Prostate gland (tissue), 2 donors: ENCODE data around the gene PKM. TPM values are rescaled to one million over a fixed set of nuclear protein-coding genes. Genes with fewer than 3 reads are reported as not detected.

ENCODE experiments used
- DNase-seq: peaks from one replicate; pipeline ENCODE4 v3.0.0-alpha.2; 2019; ENCODE audit warnings: low spot score
- H3K27ac ChIP-seq, 2 donors: fragments of 200-600 bp; sonication (generic); 2 replicates each; pipeline ENCODE4 v1.5.1; 2017 to 2019
- H3K27me3 ChIP-seq: fragments of 200-600 bp; sonication (generic); replicated peaks from 2 replicates; pipeline ENCODE4 v1.5.1; 2019; ENCODE audit not compliant: insufficient read depth
- H3K36me3 ChIP-seq, 2 donors: fragments of 200-600 bp; sonication (generic); 1 replicate in 1 of 2; 2 replicates in 1 of 2; pipeline versions ENCODE4 v1.5.1 to v1.8.1; 2017 to 2019
- H3K4me1 ChIP-seq: fragments of 200-600 bp; sonication (generic); replicated peaks from 2 replicates; pipeline ENCODE4 v1.5.1; 2019
- H3K4me3 ChIP-seq, 2 donors: fragments of 200-600 bp; sonication (generic); 2 replicates each; pipeline ENCODE4 v1.5.1; 2017 to 2019
- H3K9me3 ChIP-seq: fragments of 200-600 bp; sonication (generic); 2 replicates; pipeline ENCODE4 v1.5.1; 2017
- CTCF ChIP-seq, 4 experiments: fragments of 200-600 bp in 2 of 4; fragments of 450-650 bp in 2 of 4; sonication (generic) in 2 of 4; IDR thresholded peaks; 1 replicate in 3 of 4; 2 replicates in 1 of 4; pipeline ENCODE4 v1.5.1; 2016 to 2019; ENCODE audit warnings: antibody characterized with exemption in 4 of 4, mild to moderate bottlenecking in 2 of 4, moderate library complexity in 2 of 4
- POLR2A ChIP-seq: fragments of 450-650 bp; IDR thresholded peaks from one replicate; pipeline ENCODE4 v1.6.1; 2016; ENCODE audit warnings: antibody characterized with exemption, mild to moderate bottlenecking
- POLR2AphosphoS5 ChIP-seq: sonication (generic); formaldehyde crosslinking; IDR thresholded peaks from one replicate; pipeline ENCODE4 v1.6.1; 2017; ENCODE audit warnings: antibody characterized with exemption
- WGBS: methylation state at CpG from one replicate; pipeline ENCODE4 v1.1.5; 2018; 5-methylcytosine and 5-hydroxymethylcytosine counted together
- intact Hi-C: fragments of 100-400 bp; cut with DNase I; formaldehyde crosslinking; loops from one replicate; pipeline ENCODE4 v1.14.2; 2022
- total RNA-seq, 2 donors: library from RNA; depleted of rRNA; stranded (reverse); fragments of >200 nt; gene quantifications; one replicate each; pipeline ENCODE4 v1.1.0, GENCODE V29; 2016

Gene PKM
- total RNA-seq, 2 donors from 2014 or later = 470 to 513 TPM

GRCh38 chr15:72160696-72161245, 70.2 kb downstream of the PKM start:
- TF ChIP-seq POLR2AphosphoS5 = no peak
- TF ChIP-seq CTCF (IDR thresholded peaks at IDR 0.05) = no peak
- TF ChIP-seq POLR2A = no peak
- Histone ChIP-seq H3K27me3 (no peaks in the 10 kb centered on the region), H3K27ac (no peak overlapping the region), H3K4me3 (no peak overlapping the region), H3K9me3 (no peaks in the 10 kb centered on the region), H3K4me1 (no peaks in the 10 kb centered on the region), H3K36me3 (no peaks in the 10 kb centered on the region)
- DNase-seq = no peak
- intact Hi-C loops = no loop called here
- WGBS = 96% methylated on average over 5 of the region's 5 CpGs

GRCh38 chr15:72156928-72157327, 74.1 kb downstream of the PKM start:
- Histone ChIP-seq H3K9me3 (no peaks in the 10 kb centered on the region), H3K27ac (peak overlapping the region in 1 of 2 donors; percentile 88), H3K36me3 (no peaks in the 10 kb centered on the region), H3K27me3 (no peaks in the 10 kb centered on the region), H3K4me1 (peaks cover 10% of the 10 kb centered on the region), H3K4me3 (no peak overlapping the region)
- intact Hi-C loops = loop anchor here (10.0 kb wide), 2 partner anchors 412 to 702 kb away; no protein-coding TSS in a partner anchor
- DNase-seq = no peak
- 90% methylated on average over 2 of the region's 2 CpGs for WGBS
- TF ChIP-seq POLR2A (no peak), POLR2AphosphoS5 (no peak), CTCF (IDR thresholded peaks at IDR 0.05) (no peak)

- TF ChIP-seq POLR2AphosphoS5 (peak; percentile 71), POLR2A (no peak), CTCF (IDR thresholded peaks at IDR 0.05) (peak; percentile 46 to 95 (median 88))
- peak overlapping the region; percentile 88 to 94 for H3K27ac ChIP-seq
- peak overlapping the region; percentile 36 for H3K4me3 ChIP-seq
- WGBS = 2% methylated on average over 19 of the region's 19 CpGs
- H3K36me3 ChIP-seq = no peaks in the 10 kb centered on the region
- intact Hi-C loops = loop anchor here (10.0 kb wide), 2 partner anchors 411 to 701 kb away; no protein-coding TSS in a partner anchor
- no peaks in the 10 kb centered on the region for H3K27me3 ChIP-seq
- peaks cover 10% of the 10 kb centered on the region for H3K4me1 ChIP-seq
- no peaks in the 10 kb centered on the region for H3K9me3 ChIP-seq
- peak; percentile 93 for DNase-seq
Observed at GRCh38 chr15:72155635-72156616, 75.1 kb downstream of the PKM start.

GRCh38 chr15:72155003-72155621, 75.9 kb downstream of the PKM start:
- intact Hi-C loops = loop anchor here (10.0 kb wide), 2 partner anchors 410 to 700 kb away; no protein-coding TSS in a partner anchor
- H3K27me3 ChIP-seq = no peaks in the 10 kb centered on the region
- TF ChIP-seq POLR2A (peak; percentile 29), CTCF (IDR thresholded peaks at IDR 0.05) (no peak), POLR2AphosphoS5 (peak; percentile 95)
- 17% methylated on average over 14 of the region's 14 CpGs for WGBS
- peak overlapping the region; percentile 36 for H3K4me3 ChIP-seq
- peaks cover 10% of the 10 kb centered on the region for H3K4me1 ChIP-seq
- H3K9me3 ChIP-seq = no peaks in the 10 kb centered on the region
- no peaks in the 10 kb centered on the region for H3K36me3 ChIP-seq
- peak; percentile 99 for DNase-seq
- H3K27ac ChIP-seq = peak overlapping the region; percentile 88 to 94
